ENCODE data around the gene ELMO1. TPM values are rescaled to one million over a fixed set of nuclear protein-coding genes. Genes with fewer than 3 reads are reported as not detected.

Gene ELMO1
- total RNA-seq, 2 donors from 2014 or later: 160 to 169 TPM

DNA sequence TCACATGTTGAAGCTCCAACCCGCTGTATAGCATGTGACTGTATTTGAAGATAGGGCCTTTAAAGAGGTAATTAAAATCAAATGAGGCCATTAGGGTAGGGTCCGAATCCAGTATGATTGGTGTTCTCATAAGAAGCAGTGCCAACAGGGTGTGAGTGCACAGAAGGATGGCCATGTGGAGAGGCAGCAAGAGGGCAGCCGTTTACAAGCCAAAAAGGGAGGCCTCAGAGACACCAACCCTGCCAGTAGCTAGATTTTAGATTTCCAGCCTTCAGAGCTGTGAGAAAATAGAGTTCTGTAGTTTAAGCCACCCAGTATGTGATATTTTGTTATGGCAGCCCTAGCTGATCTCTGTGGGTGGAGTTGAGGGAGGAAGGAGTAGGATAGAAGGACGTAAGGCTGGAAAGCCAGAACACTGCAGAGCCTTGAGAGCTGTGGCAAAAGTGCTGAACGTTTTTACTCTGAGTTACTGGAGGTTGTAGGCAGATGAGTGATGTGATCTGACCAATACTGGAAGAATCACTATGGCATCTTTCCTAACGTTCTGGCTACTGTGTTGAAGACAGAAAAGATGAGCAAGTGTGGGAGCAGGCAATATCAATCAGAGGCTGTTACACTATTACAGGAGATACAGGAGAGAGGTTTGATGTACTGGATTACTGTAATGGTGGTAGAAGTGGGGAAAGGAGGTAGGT lies 334.9 kb downstream of the ELMO1 start:
- no peak for ATAC-seq
- no peak overlapping the region for H3K27ac Mint-ChIP-seq
- H3K4me1 Mint-ChIP-seq: peaks cover 35% of the 10 kb centered on the region

DNA sequence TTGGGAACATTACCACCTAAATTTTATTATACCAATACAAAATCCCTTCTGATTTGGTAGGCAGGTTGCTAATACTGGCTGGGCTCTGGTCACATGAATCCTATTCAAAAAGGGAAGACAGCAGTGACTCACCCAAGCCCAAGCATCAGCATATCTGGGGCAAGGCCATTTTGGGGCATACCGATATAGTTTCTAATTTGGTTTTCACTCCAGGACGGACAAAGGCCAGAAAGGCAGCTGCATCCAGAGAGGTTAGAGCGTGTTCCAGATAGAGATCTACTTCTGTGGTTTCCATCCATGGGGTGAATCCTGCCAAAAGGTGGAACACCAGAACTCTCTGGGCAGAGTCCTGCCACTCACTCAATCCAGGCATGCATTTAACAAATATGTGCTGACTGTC lies 335.8 kb downstream of the ELMO1 start:
- Mint-ChIP-seq H3K27ac (no peak overlapping the region), H3K27me3 (no peaks in the 10 kb centered on the region), H3K4me3 (no peak overlapping the region), H3K36me3 (ENCODE audit: low read depth) (peaks cover 8% of the 10 kb centered on the region), H3K4me1 (peaks cover 34% of the 10 kb centered on the region)
- no peaks in the 10 kb centered on the region for H3K9me3 ChIP-seq (ENCODE audit: control insufficient read depth, low read length, poor library complexity, severe bottlenecking)
- DNase-seq (no peak), ATAC-seq (no peak)

More for the DNA sequence above, 334.9 kb downstream of the ELMO1 start:
- H3K9me3 ChIP-seq (ENCODE audit: control insufficient read depth, low read length, poor library complexity, severe bottlenecking): no peaks in the 10 kb centered on the region
- no peak overlapping the region for H3K4me3 Mint-ChIP-seq
- DNase-seq: no peak
- no peaks in the 10 kb centered on the region for H3K27me3 Mint-ChIP-seq
- H3K36me3 Mint-ChIP-seq (ENCODE audit: low read depth): peaks cover 10% of the 10 kb centered on the region

DNA sequence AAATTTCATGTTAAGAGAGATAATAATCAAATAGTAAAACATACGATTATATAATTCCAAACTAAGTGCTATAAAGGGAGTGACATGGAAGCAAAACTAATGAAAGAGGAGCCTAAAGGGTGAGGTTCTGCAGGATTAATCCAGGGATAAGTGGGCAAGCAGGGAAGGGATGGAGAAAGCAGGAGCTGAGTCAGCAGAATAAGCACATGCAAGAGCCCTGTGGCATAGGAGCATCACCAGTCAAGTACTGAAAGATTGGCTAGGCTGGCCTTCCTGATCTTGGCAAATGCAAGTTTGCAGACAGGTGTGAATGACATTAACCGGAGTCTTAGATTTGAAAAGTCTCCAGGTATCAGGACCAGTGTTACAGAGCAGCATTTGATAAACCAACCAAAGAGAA lies 336.4 kb downstream of the ELMO1 start:
- H3K4me1 Mint-ChIP-seq: peaks cover 37% of the 10 kb centered on the region

DNA sequence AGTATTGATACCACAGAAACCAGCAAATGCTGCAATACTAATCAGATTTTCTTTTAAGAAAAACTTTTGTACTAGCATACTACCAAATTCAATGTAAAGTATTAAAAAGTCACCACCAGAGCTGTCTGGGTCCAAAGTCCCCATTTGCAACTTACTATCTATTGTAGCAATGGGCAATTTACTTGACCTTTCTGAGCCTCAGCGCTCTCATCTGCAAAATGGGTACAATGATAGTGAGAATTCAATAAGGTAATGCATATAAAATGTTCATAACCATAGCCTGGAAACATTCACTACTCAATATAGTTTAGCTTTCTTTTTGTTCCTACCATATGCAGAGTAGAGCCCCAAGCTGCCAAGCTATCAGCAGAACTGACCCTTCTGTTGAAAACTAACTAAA lies 337.2 kb downstream of the ELMO1 start:
- peaks cover 8% of the 10 kb centered on the region for H3K36me3 Mint-ChIP-seq (ENCODE audit: low read depth)
- no peak for DNase-seq
- H3K4me1 Mint-ChIP-seq: peaks cover 38% of the 10 kb centered on the region
- no peaks in the 10 kb centered on the region for H3K27me3 Mint-ChIP-seq
- H3K9me3 ChIP-seq (ENCODE audit: control insufficient read depth, low read length, poor library complexity, severe bottlenecking): no peaks in the 10 kb centered on the region
- no peak for ATAC-seq
- no peak overlapping the region for H3K27ac Mint-ChIP-seq
- H3K4me3 Mint-ChIP-seq: no peak overlapping the region

More for the DNA sequence above, 336.4 kb downstream of the ELMO1 start:
- H3K36me3 Mint-ChIP-seq (ENCODE audit: low read depth): peaks cover 8% of the 10 kb centered on the region
- no peaks in the 10 kb centered on the region for H3K9me3 ChIP-seq (ENCODE audit: control insufficient read depth, low read length, poor library complexity, severe bottlenecking)
- H3K27ac Mint-ChIP-seq: no peak overlapping the region
- DNase-seq (no peak), ATAC-seq (no peak)
- H3K27me3 Mint-ChIP-seq: no peaks in the 10 kb centered on the region
- H3K4me3 Mint-ChIP-seq: no peak overlapping the region

DNA sequence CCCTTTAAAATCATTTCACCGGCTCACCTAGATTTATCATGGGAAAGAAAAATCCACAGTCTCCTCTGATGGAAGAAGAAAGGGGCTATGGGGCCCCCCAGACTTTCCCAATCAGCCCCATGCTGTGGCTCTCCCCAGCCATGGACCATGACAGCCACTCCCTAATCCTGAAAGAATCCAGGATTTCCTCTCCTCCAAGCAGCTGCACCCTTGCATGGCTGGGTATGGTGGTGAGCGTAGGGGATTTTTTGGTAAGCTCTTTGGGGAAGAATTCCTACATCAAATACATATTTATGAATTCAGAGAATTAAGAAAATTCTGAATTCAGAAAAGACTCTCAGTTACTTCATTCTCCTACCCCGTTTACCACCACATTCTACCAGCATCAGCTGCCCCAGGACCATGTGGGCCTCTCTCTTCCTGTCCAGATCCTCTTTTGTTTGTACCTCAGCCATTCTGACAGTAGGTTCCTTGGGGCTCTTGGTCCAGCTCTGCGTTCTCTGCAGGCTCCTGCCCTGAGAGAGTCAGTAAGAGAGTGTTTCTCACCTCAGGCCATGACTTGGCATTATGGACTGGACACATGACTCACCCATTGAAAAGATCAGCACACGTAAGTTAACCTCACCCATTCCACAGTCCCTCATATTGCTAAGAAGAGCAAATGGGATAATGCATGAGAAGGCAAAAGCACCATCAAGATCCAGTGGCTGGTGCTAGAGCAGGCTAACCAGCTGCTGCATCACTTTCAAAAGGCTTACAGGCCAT lies 337.8 kb downstream of the ELMO1 start:
- Mint-ChIP-seq H3K4me1 (peaks cover 34% of the 10 kb centered on the region), H3K4me3 (no peak overlapping the region), H3K36me3 (ENCODE audit: low read depth) (peaks cover 8% of the 10 kb centered on the region), H3K27ac (peak overlapping the region; percentile 32), H3K27me3 (no peaks in the 10 kb centered on the region)
- ATAC-seq (no peak), DNase-seq (no peak)
- H3K9me3 ChIP-seq (ENCODE audit: control insufficient read depth, low read length, poor library complexity, severe bottlenecking): no peaks in the 10 kb centered on the region

DNA sequence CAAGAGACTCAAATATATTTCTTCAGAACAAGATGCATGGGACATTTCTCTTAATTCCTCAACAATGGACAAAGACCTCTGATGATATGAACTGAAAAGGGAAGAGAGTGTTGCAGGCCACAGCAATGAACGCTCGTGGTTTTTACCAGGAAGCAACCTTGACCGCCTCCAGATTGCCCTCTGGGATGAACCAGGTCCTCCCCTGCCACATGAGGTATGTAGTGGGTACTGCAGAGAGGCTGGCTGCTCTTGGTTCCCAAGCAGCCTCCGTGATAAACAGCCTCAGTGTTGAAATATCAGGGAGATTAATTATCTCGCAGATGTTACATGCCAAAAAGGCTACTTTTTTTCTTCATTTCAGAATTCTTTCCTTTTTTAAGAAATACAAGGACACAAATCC lies 338.8 kb downstream of the ELMO1 start:
- H3K9me3 ChIP-seq (ENCODE audit: control insufficient read depth, low read length, poor library complexity, severe bottlenecking): no peaks in the 10 kb centered on the region
- H3K27ac Mint-ChIP-seq: no peak overlapping the region
- no peak for ATAC-seq
- peaks cover 30% of the 10 kb centered on the region for H3K4me1 Mint-ChIP-seq
- peaks cover 8% of the 10 kb centered on the region for H3K36me3 Mint-ChIP-seq (ENCODE audit: low read depth)
- peak overlapping the region; percentile 72 for H3K4me3 Mint-ChIP-seq
- H3K27me3 Mint-ChIP-seq: no peaks in the 10 kb centered on the region
- no peak for DNase-seq

DNA sequence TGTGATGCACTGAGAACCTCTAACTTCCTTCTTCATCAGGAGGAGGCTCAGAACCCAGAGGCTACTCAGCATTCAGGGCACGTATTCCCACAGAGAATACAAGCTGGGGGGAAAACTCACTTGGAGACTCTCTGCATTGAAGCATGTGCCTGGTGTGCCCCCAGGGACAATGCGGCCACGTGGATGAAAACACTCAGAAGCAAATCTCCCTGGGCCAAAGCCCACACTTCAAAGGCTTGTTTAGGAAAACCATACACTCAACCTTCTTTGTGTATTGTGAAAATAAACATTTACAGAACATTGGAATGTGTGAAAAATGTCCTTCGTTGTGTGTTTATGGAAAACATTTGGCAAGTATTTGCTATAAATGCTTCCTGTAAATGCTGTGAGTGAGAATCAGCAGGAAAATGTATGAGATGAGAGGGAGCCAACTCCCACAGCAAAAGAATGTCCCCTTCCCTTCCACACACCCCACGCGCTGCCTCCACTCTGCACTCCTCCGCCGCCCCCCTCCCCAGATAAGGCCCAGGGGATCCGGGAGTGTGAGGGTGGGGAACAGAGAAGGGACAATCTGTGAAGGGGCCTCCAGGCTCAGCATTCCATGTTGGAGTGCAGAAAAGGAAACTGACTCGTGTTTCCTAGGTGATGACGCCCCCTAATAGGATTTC lies 339.5 kb downstream of the ELMO1 start:
- Mint-ChIP-seq H3K27ac (no peak overlapping the region), H3K36me3 (ENCODE audit: low read depth) (peaks cover 8% of the 10 kb centered on the region), H3K27me3 (no peaks in the 10 kb centered on the region), H3K4me1 (peaks cover 34% of the 10 kb centered on the region), H3K4me3 (peak overlapping the region; percentile 72)
- H3K9me3 ChIP-seq (ENCODE audit: control insufficient read depth, low read length, poor library complexity, severe bottlenecking): no peaks in the 10 kb centered on the region
- DNase-seq (no peak), ATAC-seq (no peak)

DNA sequence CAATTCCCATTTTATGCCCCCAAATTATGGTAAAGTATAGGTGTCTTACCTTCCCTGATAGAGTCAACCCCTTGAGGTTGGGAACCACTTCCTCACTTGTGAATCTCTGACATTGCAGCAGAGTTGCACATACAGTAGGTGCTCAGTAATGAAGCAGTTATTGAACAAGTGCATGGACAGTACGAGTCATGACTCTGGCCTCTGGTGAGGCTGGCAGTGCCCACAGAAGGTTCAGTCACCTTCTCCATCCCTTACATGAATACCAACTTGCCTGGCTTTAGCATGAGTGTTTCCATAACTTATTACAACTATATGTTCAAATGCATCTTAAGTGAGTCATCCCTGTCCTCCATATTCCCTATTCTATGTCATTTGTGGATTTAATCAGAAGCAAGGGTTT lies 340.0 kb downstream of the ELMO1 start:
- H3K27ac Mint-ChIP-seq: no peak overlapping the region
- no peaks in the 10 kb centered on the region for H3K27me3 Mint-ChIP-seq
- no peak overlapping the region for H3K4me3 Mint-ChIP-seq
- DNase-seq (no peak), ATAC-seq (no peak)
- no peaks in the 10 kb centered on the region for H3K9me3 ChIP-seq (ENCODE audit: control insufficient read depth, low read length, poor library complexity, severe bottlenecking)
- H3K4me1 Mint-ChIP-seq: peaks cover 34% of the 10 kb centered on the region
- H3K36me3 Mint-ChIP-seq (ENCODE audit: low read depth): peaks cover 8% of the 10 kb centered on the region

DNA sequence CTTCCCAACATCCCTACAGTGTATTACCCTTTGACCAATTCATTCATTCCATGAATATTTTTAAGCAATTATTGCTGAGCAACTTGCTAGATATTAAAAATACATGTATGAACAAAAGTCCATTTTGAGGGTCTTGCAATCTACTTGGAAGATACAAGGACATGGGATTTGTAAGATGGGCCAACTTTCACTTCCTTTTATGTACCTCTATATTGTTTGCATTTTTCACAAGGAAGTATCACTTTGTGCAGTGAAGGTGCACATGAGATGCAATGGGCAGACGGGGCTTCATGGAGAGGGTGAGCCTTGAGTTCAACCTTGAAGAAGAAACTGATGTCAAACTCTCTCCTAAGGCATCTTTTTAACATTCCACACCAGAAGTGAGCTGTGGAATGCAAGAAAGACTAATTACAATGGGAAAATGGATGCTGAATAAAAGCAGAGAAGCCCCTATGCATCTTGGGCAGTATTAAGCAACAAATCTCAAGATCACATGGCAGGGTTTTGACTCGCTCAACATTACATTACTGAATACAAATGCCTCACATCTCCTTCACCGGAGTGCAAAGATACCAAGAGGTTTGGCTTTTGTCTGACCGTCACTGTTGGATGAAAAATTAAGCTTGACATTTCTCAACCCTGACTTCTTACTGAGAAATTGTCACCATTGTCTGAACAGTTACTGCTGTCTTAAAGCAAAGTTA lies 341.5 kb downstream of the ELMO1 start:
- DNase-seq: no peak
- H3K9me3 ChIP-seq (ENCODE audit: control insufficient read depth, low read length, poor library complexity, severe bottlenecking): no peaks in the 10 kb centered on the region
- no peak for ATAC-seq
- Mint-ChIP-seq H3K36me3 (ENCODE audit: low read depth) (peaks cover 5% of the 10 kb centered on the region), H3K4me3 (no peak overlapping the region), H3K4me1 (peaks cover 29% of the 10 kb centered on the region), H3K27me3 (no peaks in the 10 kb centered on the region), H3K27ac (no peak overlapping the region)

DNA sequence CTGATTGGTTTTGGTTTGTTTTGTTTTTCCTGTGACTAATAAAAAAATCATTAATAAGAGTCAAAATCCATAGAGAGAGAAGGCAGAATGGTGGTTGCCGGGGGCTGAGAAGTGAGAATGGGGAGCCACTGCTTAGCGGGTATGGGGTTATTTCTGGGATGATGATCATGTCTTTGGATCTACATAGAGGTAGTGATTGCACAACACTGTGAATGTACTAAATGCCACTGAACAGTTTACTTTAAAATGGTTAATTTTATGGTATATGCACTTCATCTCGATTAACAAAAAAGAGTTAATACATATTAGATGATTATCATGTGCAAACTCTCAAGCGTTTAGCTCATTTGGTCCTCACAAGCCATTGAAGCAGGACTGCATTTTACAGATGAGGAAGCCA lies 342.9 kb downstream of the ELMO1 start:
- H3K9me3 ChIP-seq (ENCODE audit: control insufficient read depth, low read length, poor library complexity, severe bottlenecking): no peaks in the 10 kb centered on the region
- Mint-ChIP-seq H3K27me3 (no peaks in the 10 kb centered on the region), H3K27ac (no peak overlapping the region), H3K4me1 (peaks cover 24% of the 10 kb centered on the region), H3K36me3 (ENCODE audit: low read depth) (peaks cover 2% of the 10 kb centered on the region), H3K4me3 (no peak overlapping the region)
- ATAC-seq: no peak
- no peak for DNase-seq

DNA sequence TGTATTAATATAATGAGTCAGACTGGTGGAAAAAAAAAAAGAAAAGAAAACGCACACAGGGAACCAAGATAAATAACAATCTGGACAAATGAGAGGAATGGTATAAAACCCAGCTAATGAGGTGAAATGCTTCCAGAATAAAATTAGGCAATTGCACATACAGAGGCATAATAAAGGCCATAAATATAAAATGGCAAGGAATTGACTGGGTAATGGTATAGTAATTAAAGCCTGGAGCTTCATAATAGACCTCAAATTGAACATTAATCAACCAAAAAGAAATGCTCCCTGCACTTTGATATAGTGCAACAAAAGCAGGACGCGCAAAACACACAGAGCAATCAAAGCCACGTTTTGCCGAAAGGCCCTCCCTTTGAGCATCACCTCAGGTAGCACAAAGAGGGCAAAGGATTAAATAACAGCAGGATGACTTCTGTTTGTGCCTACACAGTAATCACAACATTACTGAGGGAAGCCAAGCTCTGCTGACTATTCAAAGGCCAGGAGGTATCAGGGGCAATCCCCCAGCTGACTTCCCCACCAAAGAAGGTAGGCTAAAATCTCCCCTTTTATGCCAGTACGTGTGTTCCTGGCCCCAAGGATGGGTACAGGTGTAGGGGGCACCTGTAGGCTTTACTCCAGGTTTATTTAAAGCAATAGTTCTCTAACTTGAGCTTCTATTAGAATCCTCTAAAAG lies 343.7 kb downstream of the ELMO1 start:
- Mint-ChIP-seq H3K27me3 (no peaks in the 10 kb centered on the region), H3K4me1 (peaks cover 28% of the 10 kb centered on the region), H3K4me3 (no peak overlapping the region), H3K36me3 (ENCODE audit: low read depth) (peaks cover 2% of the 10 kb centered on the region), H3K27ac (no peak overlapping the region)
- H3K9me3 ChIP-seq (ENCODE audit: control insufficient read depth, low read length, poor library complexity, severe bottlenecking): no peaks in the 10 kb centered on the region
- DNase-seq (no peak), ATAC-seq (no peak)

DNA sequence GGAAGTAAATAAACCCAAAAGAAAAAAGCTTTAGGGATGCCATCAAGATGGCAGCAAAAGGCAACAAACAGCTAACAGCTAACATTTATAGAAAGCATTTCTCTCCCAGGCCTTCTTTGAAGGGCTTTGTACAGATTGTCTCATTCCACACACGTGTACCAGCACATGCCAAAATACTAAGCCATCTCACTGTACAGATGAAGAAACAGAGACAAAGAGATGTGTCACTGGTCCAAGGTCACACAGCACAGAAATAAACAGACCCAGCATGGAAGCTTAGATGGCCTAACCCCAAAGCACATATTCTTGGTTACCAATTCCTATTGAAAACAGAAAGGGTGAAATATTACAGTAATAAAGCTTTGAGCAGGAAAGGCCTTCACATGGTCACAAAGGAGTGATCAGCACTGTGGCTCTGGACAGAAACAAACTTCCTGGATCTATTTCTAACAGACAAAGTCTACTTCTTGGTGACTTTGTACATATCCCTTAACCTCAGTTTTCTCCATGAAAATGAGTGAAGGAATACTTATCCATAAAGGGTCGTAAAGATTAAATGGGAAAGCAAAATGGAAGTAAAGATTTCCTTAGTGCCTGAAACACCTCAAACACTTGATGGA lies 346.0 kb downstream of the ELMO1 start:
- ATAC-seq (no peak), DNase-seq (no peak)
- Mint-ChIP-seq H3K27ac (no peak overlapping the region), H3K36me3 (ENCODE audit: low read depth) (no peaks in the 10 kb centered on the region), H3K27me3 (no peaks in the 10 kb centered on the region), H3K4me3 (no peak overlapping the region), H3K4me1 (peaks cover 22% of the 10 kb centered on the region)
- H3K9me3 ChIP-seq (ENCODE audit: control insufficient read depth, low read length, poor library complexity, severe bottlenecking): no peaks in the 10 kb centered on the region

Data from T-helper 17 cell (primary cell).